Mammary epithelial cell (primary cell): Measurements from ENCODE around the gene C9orf153.

ENCODE experiments used
- EZH2 ChIP-seq: IDR thresholded peaks from 2 replicates; pipeline ENCODE4 v1.6.1; 2012; ENCODE audit warnings: low read length, inconsistent platforms, borderline replicate concordance
- TF ChIP-seq, protein P1 (sequence below), 2 donors: IDR thresholded peaks in 1 of 2; conservative IDR thresholded peaks in 1 of 2; 2 replicates each; pipeline ENCODE4 v1.5.1; 2011 to 2012; ENCODE audit warnings: inconsistent platforms in 2 of 2, low read length in 2 of 2, mild to moderate bottlenecking in 2 of 2, control low read depth in 1 of 2, low read depth in 1 of 2; ENCODE audit not compliant: insufficient read depth in 1 of 2; ENCODE audit errors: extremely low read depth in 1 of 2

DNA sequence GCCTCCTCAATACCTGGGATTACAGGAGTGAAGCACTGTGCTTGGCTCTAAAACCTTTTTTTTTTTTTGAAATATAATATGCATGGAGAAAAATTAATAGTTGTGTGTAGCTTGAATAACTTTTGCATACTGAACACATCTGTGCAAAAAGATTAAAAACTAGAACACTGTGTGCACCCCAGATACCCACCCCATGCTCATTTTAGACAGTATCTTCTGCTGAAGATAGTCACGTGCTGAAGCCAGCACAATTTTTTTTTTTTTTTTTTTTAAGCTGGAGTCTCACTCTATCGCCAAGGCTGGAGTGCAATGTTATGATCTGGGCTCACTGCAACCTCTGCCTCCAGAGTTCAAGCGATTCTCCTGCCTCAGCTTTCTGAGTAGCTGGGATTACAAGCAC lies 39.9 kb downstream of the C9orf153 start:
- TF ChIP-seq, protein P1, sequence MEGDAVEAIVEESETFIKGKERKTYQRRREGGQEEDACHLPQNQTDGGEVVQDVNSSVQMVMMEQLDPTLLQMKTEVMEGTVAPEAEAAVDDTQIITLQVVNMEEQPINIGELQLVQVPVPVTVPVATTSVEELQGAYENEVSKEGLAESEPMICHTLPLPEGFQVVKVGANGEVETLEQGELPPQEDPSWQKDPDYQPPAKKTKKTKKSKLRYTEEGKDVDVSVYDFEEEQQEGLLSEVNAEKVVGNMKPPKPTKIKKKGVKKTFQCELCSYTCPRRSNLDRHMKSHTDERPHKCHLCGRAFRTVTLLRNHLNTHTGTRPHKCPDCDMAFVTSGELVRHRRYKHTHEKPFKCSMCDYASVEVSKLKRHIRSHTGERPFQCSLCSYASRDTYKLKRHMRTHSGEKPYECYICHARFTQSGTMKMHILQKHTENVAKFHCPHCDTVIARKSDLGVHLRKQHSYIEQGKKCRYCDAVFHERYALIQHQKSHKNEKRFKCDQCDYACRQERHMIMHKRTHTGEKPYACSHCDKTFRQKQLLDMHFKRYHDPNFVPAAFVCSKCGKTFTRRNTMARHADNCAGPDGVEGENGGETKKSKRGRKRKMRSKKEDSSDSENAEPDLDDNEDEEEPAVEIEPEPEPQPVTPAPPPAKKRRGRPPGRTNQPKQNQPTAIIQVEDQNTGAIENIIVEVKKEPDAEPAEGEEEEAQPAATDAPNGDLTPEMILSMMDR (conservative IDR thresholded peaks at IDR 0.05 in 1 of 2, IDR thresholded peaks at IDR 0.05 in 1 of 2; ENCODE audit: extremely low read depth in 1 of 2, insufficient read depth in 1 of 2, low read depth in 1 of 2, low read length in 2 of 2): no peak
- no peak for TF ChIP-seq EZH2
